Measurements from ENCODE around the gene SUZ12.
"Not testable (repeated sequence)": the region's sequence is repeated elsewhere in the genome, so short reads cannot be mapped to it uniquely, and the experiment has no call there.

The SUZ12 gene

GRCh38 chr17:32041306-32041875 is 104.6 kb downstream of the SUZ12 start:
- DNase-seq (ENCODE audit: low read depth, low spot score) = not testable (repeated sequence)

GRCh38 chr17:32042266-32042665 is 105.5 kb downstream of the SUZ12 start:
- not testable (repeated sequence) for DNase-seq (ENCODE audit: low read depth, low spot score)

DNA sequence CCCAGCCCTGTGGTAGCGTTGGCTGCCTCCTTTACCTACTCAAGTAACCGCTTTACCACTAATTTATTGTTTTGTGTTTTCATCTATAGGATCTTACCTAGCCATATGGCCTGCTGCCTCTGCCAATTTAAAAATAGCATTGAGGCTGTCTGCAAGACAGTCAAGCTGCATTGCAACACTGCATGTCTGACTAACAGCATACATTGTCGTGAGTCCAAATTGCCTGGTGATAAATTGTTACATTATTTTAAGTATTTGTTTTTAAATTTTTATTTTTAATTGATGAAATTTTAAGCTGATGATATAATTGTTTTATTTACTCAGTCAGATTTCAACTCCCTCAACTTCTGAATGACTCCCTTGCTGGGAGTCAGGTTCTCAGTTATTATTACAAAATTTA is 108.8 kb downstream of the SUZ12 start:
- not testable (repeated sequence) for DNase-seq (ENCODE audit: low read depth, low spot score)

GRCh38 chr17:32047663-32048062 is 110.9 kb downstream of the SUZ12 start:
- not testable (repeated sequence) for DNase-seq (ENCODE audit: low read depth, low spot score)
